Lower leg skin (tissue), 4 donors: ENCODE results near the gene DHRS11. TPM values are rescaled to one million over a fixed set of nuclear protein-coding genes. Genes with fewer than 3 reads are reported as not detected.

Experiments
- DNase-seq, 2 donors: peaks; one replicate each; pipeline ENCODE4 v3.0.0-alpha.2; 2019; ENCODE audit warnings: low spot score in 2 of 2
- H3K4me3 ChIP-seq: fragments of 200-600 bp; sonication (generic); 2 replicates; pipeline ENCODE4 v1.5.1; 2017; ENCODE audit warnings: mild to moderate bottlenecking, low read depth; ENCODE audit not compliant: poor library complexity, severe bottlenecking
- CTCF ChIP-seq, 3 donors: fragments of 450-650 bp; IDR thresholded peaks; one replicate each; pipeline ENCODE4 v1.5.1; 2016; ENCODE audit warnings: antibody characterized with exemption in 3 of 3, mild to moderate bottlenecking in 3 of 3, moderate library complexity in 2 of 3
- POLR2A ChIP-seq, 2 donors: fragments of 450-650 bp; IDR thresholded peaks; one replicate each; pipeline ENCODE4 v1.6.1; 2016 to 2017; ENCODE audit warnings: antibody characterized with exemption in 2 of 2, mild to moderate bottlenecking in 1 of 2, moderate library complexity in 1 of 2
- WGBS, 2 donors: methylation state at CpG; one replicate each; pipeline ENCODE4 v1.1.5; 2018; 5-methylcytosine and 5-hydroxymethylcytosine counted together
- intact Hi-C: fragments of 100-400 bp; cut with DNase I; formaldehyde crosslinking; loops from one replicate; pipeline ENCODE4 v1.15.0; 2023; ENCODE audit warnings: low total_unique reads
- total RNA-seq, 4 donors: library from RNA; depleted of rRNA; stranded (reverse); fragments of >200 nt; gene quantifications; one replicate each; pipeline ENCODE4 v1.1.0, GENCODE V29; 2016

DHRS11 gene
- total RNA-seq, 4 donors from 2014 or later = 11.3 to 21.1 (median 14.9) TPM

DNA sequence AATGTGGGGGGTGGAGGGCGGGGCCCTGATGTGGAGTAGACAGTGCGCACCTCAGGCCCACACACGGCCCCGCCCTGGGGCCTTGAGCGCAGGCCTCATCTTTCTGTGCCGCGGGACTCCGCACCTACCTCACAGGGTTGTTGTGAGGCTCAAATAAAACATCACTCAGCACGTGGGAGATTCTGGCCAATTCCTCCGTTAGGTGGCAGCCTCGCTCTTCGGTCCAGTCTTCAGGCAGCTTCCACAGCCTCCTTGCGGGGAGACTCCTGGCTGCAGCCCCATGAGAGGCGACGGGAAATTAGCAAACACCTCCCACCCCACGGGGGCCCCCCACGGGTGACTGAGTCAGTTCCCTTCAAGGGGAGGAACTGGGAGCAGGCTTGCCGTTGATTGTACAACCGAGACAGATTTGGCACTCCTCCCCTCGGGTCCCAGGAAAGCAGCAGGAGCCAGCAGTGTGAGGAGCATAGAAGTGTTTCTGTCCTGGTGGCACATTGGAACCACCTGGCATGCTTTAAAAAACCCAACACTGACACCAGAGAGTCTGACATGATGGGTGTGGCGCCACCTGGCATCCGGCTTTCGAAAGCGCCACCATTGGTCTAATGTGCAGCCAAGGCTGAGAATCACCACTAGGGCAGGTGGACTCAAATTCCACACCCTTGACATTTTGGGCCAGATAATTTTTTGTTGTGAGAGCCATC, 17.3 kb downstream of the DHRS11 start:
- no peak for DNase-seq
- 28 to 55% methylated on average over 17 to 24 of the region's 24 CpGs for WGBS, 2 donors

GRCh38 chr17:36609498-36609862, 17.8 kb downstream of the DHRS11 start:
- H3K4me3 ChIP-seq = no peak overlapping the region
- TF ChIP-seq POLR2A (IDR thresholded peaks at IDR 0.05) = no peak
- TF ChIP-seq CTCF (IDR thresholded peaks at IDR 0.05) = no peak
- DNase-seq = no peak
- WGBS, 2 donors = 83 to 91% methylated on average over 7 of the region's 7 CpGs
- intact Hi-C loops = no loop called here

More for the DNA sequence above, 17.3 kb downstream of the DHRS11 start:
- no peak overlapping the region for H3K4me3 ChIP-seq
- no peak for TF ChIP-seq CTCF (IDR thresholded peaks at IDR 0.05)
- no peak for TF ChIP-seq POLR2A (IDR thresholded peaks at IDR 0.05)
- intact Hi-C loops = no loop called here

DNA sequence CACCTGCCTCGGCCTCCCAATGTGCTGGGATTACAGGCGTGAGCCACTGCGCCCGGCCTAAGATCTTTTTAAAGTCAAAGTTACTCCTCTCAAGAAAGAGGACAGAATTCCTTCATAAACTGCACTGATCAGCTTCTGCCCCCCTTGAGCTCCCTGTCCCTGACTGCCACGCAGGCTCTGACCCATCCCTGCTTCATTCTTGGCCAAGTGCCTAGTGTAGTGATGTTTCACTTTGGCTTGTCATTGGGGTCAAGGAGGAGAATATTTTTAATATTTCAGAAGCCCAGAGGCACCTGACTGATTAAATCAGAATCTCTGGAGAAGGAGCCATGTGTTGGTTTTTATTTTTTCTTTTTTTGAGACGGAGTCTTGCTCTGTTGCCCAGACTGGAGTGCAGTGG, 18.8 kb downstream of the DHRS11 start:
- no peak for TF ChIP-seq CTCF (IDR thresholded peaks at IDR 0.05)
- no peak for TF ChIP-seq POLR2A (IDR thresholded peaks at IDR 0.05)
- WGBS, 2 donors = 63 to 83% methylated on average over 6 of the region's 6 CpGs
- intact Hi-C loops = no loop called here
- no peak overlapping the region for H3K4me3 ChIP-seq
- DNase-seq = no peak

- no peak for DNase-seq
- intact Hi-C loops = no loop called here
- WGBS, 2 donors = 63 to 68% methylated on average over 9 of the region's 9 CpGs
These were observed 19.8 kb downstream of the DHRS11 start for GRCh38 chr17:36611345-36612072.

GRCh38 chr17:36612323-36612722, 20.6 kb downstream of the DHRS11 start:
- intact Hi-C loops = no loop called here
- 76 to 89% methylated on average over 3 of the region's 3 CpGs for WGBS, 2 donors
- DNase-seq = no peak

More at GRCh38 chr17:36611345-36612072, 19.8 kb downstream of the DHRS11 start:
- TF ChIP-seq CTCF (IDR thresholded peaks at IDR 0.05) (no peak), POLR2A (IDR thresholded peaks at IDR 0.05) (no peak)
- no peak overlapping the region for H3K4me3 ChIP-seq

More at GRCh38 chr17:36612323-36612722, 20.6 kb downstream of the DHRS11 start:
- TF ChIP-seq CTCF (IDR thresholded peaks at IDR 0.05) = no peak
- no peak for TF ChIP-seq POLR2A (IDR thresholded peaks at IDR 0.05)
- no peak overlapping the region for H3K4me3 ChIP-seq
